Kidney epithelial cell (primary cell): ENCODE measurements around the gene OVCA2. TPM values are rescaled to one million over a fixed set of nuclear protein-coding genes. Genes with fewer than 3 reads are reported as not detected.

Experiments used
- DNase-seq: peaks from one replicate; pipeline ENCODE4 v3.0.0-alpha.2; 2010; ENCODE audit warnings: low read depth
- H3K27me3 ChIP-seq: 2 replicates; pipeline ENCODE4 v1.6.0; 2011; ENCODE audit warnings: low read length; ENCODE audit not compliant: control insufficient read depth, insufficient read depth
- H3K36me3 ChIP-seq: 2 replicates; pipeline ENCODE4 v1.5.1; 2011; ENCODE audit warnings: low read length; ENCODE audit not compliant: control insufficient read depth, insufficient read depth
- H3K4me3 ChIP-seq: 2 replicates; pipeline ENCODE4 v1.5.1; 2011; ENCODE audit warnings: low read depth, mild to moderate bottlenecking, control low read depth, low read length
- CTCF ChIP-seq: IDR thresholded peaks from 2 replicates; pipeline ENCODE4 v1.5.1; 2011; ENCODE audit warnings: mild to moderate bottlenecking, moderate library complexity, low read length, control low read depth, inconsistent platforms; ENCODE audit not compliant: insufficient read depth, poor library complexity, severe bottlenecking
- total RNA-seq: library from RNA; depleted of rRNA; stranded (reverse); fragments of >200 nt; gene quantifications from 2 replicates; pipeline ENCODE4 v1.2.3, GENCODE V29; 2015

OVCA2 gene
- total RNA-seq: 88.2 and 100 TPM in 2 replicates

- H3K27me3 ChIP-seq: no peaks in the 10 kb centered on the region
- no peak for DNase-seq
- TF ChIP-seq CTCF: peak; percentile 51
- H3K36me3 ChIP-seq: peaks cover 3% of the 10 kb centered on the region
- peak within 1 kb of the TSS; percentile 57 for H3K4me3 ChIP-seq
These were observed at the start of gene OVCA2 for GRCh38 chr17:2041561-2042389. TSS of gene OVCA2 (plus strand) at chr17:2042022. CDS start at chr17:2042048, 26 bp downstream.

- Histone ChIP-seq H3K4me3 (no peak overlapping the region), H3K36me3 (no peaks in the 10 kb centered on the region), H3K27me3 (peaks cover 6% of the 10 kb centered on the region)
- DNase-seq: no peak
- TF ChIP-seq CTCF: no peak
These were observed 49.3 kb upstream of the OVCA2 start for GRCh38 chr17:1992541-1992940.

- DNase-seq: no peak
- peaks cover 6% of the 10 kb centered on the region for H3K27me3 ChIP-seq
- no peak overlapping the region for H3K4me3 ChIP-seq
- TF ChIP-seq CTCF: no peak
- H3K36me3 ChIP-seq: no peaks in the 10 kb centered on the region
These were observed 47.1 kb upstream of the OVCA2 start for GRCh38 chr17:1994707-1995106.

- Histone ChIP-seq H3K4me3 (no peak overlapping the region), H3K36me3 (no peaks in the 10 kb centered on the region), H3K27me3 (peaks cover 6% of the 10 kb centered on the region)
- no peak for DNase-seq
- no peak for TF ChIP-seq CTCF
These were observed 46.4 kb upstream of the OVCA2 start for GRCh38 chr17:1995321-1995892.

- no peak for TF ChIP-seq CTCF
These were observed 45.7 kb upstream of the OVCA2 start for GRCh38 chr17:1995907-1996799.

More at GRCh38 chr17:1995907-1996799, 45.7 kb upstream of the OVCA2 start:
- peaks cover 6% of the 10 kb centered on the region for H3K27me3 ChIP-seq
- DNase-seq: no peak
- no peak overlapping the region for H3K4me3 ChIP-seq
- H3K36me3 ChIP-seq: no peaks in the 10 kb centered on the region
